ENCODE data around the gene LOXHD1.

Gene LOXHD1

GRCh38 chr18:46447792-46448191 lies 209.2 kb downstream of the LOXHD1 start:
- no peak for DNase-seq (ENCODE audit: low read depth)

GRCh38 chr18:46447323-46447722 lies 209.7 kb downstream of the LOXHD1 start:
- DNase-seq (ENCODE audit: low read depth): no peak

- no peak for DNase-seq (ENCODE audit: low read depth)
These were observed 211.3 kb downstream of the LOXHD1 start for GRCh38 chr18:46445522-46446313.

DNA sequence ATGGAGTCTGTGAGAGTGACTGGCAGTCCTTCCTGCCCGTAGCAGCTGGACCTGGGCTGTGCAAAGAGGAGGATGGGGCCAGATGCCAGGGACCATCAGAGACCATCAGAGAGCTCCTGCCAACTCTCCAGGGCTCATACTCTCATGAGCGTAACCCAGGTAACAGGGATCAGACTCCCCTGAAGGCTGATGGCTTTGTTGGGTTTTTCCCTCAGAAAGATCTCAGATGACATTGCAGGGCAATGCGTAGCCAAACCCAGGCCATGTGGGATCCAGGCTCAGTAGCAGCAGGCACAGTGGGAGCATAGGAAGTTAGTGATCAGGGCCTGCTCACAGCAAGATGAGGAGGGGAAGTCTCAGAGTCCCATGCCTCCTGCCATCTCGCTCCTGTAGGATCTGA lies 218.0 kb downstream of the LOXHD1 start:
- no peak for DNase-seq (ENCODE audit: low read depth)

- DNase-seq (ENCODE audit: low read depth): no peak
These were observed 220.0 kb downstream of the LOXHD1 start for GRCh38 chr18:46437061-46437460.

- no peak for DNase-seq (ENCODE audit: low read depth)
These were observed 220.4 kb downstream of the LOXHD1 start for GRCh38 chr18:46436621-46437020.

DNA sequence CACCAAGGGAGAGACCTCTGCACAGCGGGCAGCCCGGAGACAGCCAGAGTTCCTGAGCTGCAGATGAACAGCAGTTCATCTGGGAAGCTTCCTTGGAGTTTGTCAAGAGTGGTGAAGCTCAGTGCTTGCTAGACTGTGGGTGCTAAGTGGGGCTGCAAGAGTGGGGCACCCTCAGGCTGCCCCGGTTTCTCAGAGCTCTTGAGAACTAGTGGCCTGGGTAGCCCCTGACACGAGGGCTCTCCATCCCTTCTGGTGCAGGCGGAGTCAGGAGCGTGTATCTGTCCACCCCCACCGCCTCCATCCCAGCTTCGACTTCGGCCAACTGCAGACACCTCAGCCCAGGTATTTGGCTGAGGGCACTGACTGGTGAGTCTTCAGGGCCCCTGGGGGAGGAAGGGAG lies 222.0 kb downstream of the LOXHD1 start:
- no peak for DNase-seq (ENCODE audit: low read depth)

- no peak for DNase-seq (ENCODE audit: low read depth)
These were observed 222.4 kb downstream of the LOXHD1 start for GRCh38 chr18:46434629-46435028.

DNA sequence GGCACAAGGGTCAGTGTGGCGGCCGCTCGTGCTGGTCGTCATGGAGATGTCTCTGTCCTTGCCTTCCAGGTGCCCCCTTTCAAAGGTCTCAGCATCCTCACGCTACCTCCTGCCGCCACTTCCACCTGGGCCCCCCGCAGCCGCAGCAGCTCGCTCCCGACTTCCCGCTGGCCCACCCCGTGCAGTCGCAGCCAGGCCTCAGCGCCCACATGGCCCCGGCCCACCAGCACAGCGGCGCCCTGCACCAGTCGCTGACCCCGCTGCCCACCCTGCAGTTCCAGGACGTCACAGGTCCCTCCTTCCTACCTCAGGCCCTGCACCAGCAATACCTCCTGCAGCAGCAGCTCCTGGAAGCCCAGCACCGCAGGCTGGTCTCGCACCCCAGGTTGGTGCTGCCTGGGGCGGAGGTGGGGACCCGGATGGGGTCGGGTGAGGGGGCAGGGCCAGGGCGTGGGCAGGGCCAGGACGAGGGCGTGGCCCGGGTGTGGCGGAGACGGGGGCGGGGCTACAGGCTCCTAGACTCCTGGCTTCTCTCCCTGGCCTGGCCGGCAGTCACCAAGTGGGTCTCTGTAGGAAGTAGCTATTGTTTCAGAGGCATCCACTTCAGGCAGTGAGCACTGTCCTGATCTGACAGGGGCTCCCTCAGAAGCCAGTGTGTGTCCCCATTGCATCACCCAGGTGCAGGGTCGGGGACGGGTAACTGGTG lies 223.7 kb downstream of the LOXHD1 start:
- no peak for DNase-seq (ENCODE audit: low read depth)

- no peak for DNase-seq (ENCODE audit: low read depth)
These were observed 225.4 kb downstream of the LOXHD1 start for GRCh38 chr18:46431522-46432171.

DNA sequence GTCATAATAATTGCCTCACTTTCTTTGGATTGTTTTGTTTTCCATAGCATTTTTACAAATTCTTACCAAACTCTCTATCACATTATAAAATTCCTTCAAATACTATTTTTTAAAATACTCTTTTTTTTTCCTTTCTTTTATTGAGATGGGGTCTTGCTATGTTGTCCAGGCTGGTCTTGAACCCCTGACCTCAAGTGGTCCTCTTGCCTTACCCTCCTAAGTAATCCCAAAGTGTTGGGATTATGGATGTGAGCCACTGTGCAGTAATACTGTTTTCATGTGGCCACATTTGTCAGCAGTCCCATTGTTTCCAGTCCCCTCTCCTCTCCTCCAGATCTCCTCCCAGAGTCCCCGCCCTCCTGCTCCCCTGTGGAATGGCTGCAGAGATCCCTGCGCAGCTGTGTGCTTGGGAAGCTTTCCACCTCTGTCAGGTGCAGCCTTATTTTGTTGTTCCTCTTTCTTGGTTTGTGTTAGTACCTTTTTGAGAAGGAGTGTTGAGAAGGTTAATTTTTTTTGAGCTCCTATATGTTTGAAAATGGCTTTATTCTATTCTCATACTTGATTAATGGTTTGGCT lies 227.3 kb downstream of the LOXHD1 start:
- no peak for DNase-seq (ENCODE audit: low read depth)

DNA sequence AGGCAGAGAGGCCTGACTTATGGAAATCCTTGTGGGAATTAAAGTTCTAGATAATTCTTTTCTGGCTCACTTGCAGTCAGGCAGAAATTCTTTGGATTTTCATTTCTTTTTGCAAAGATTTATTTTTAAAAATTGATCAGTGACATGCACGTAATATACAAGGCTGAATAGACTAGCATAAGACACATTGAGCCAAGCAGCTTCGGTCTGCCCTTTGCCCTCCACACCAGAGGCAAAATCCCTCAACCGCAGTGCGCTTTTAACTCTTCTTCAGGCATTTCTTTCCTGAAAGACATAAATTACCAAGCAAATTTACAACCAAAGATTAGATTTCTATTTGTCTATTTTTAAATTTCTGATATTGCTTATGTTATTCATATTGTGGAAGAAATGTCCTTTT lies 227.9 kb downstream of the LOXHD1 start:
- DNase-seq (ENCODE audit: low read depth): no peak

DNA sequence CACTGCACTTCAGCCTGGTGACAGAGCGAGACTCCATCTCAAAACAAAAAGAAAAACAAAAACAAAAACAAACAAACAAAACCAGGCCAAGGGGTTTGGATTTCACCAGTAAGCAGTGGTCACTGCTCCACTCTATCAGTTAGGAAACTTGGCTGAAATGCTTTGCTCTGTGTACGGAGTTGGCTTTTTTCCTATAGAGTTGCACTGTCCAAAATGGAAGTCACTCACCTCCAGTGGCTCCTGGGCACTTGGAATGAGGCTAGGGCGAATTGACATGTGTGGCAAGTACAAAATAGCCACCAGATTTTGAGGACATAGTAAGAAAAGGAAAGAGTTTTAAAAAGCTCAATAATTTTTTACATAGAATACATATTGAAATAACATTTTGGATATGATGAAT lies 228.7 kb downstream of the LOXHD1 start:
- DNase-seq (ENCODE audit: low read depth): no peak

GRCh38 chr18:46427216-46427995 lies 229.6 kb downstream of the LOXHD1 start:
- no peak for DNase-seq (ENCODE audit: low read depth)

Data from GM04504 (cell line).